LNCaP clone FGC (cell line): ENCODE measurements around the gene PIGL.

ENCODE experiments used
- DNase-seq: peaks from one replicate; pipeline ENCODE4 v3.0.0-alpha.2; 2011; ENCODE audit warnings: low read depth
- H3K4me3 ChIP-seq: 2 replicates; pipeline ENCODE4 v1.5.1; 2011; ENCODE audit warnings: mild to moderate bottlenecking, low read depth, low read length, control low read depth
- CTCF ChIP-seq: IDR thresholded peaks from 2 replicates; pipeline ENCODE4 v1.5.1; 2012; ENCODE audit warnings: mild to moderate bottlenecking; ENCODE audit not compliant: control insufficient read depth, insufficient read depth; ENCODE audit errors: extremely low read depth

Gene PIGL

GRCh38 chr17:16277163-16277562, 60.2 kb downstream of the PIGL start:
- TF ChIP-seq CTCF, result no peak
- no peak overlapping the region for H3K4me3 ChIP-seq
- no peak for DNase-seq

GRCh38 chr17:16281351-16281750, 64.3 kb downstream of the PIGL start:
- H3K4me3 ChIP-seq, result no peak overlapping the region
- no peak for TF ChIP-seq CTCF
- DNase-seq, result no peak

- no peak overlapping the region for H3K4me3 ChIP-seq
- no peak for TF ChIP-seq CTCF
- no peak for DNase-seq
These were observed 65.5 kb downstream of the PIGL start for GRCh38 chr17:16282522-16282921.

GRCh38 chr17:16283705-16284104, 66.7 kb downstream of the PIGL start:
- no peak for DNase-seq
- no peak for TF ChIP-seq CTCF
- H3K4me3 ChIP-seq, result no peak overlapping the region

GRCh38 chr17:16285646-16286008, 68.6 kb downstream of the PIGL start:
- H3K4me3 ChIP-seq, result no peak overlapping the region
- no peak for DNase-seq
- TF ChIP-seq CTCF, result no peak

GRCh38 chr17:16286009-16286946, 69.3 kb downstream of the PIGL start:
- H3K4me3 ChIP-seq, result no peak overlapping the region
- TF ChIP-seq CTCF, result no peak
- no peak for DNase-seq
